GM23338 (cell line): ENCODE data around the gene CDK14. TPM values are rescaled to one million over a fixed set of nuclear protein-coding genes. Genes with fewer than 3 reads are reported as not detected.

ENCODE experiments used
- ATAC-seq: fragments of 200-7000 bp; cut with Tn5 transposase; 3 replicates; pipeline ENCODE4 v1.9.1; 2020
- DNase-seq: peaks from one replicate; pipeline ENCODE4 v3.0.0-alpha.2; 2015; ENCODE audit warnings: low spot score
- H2AFZ ChIP-seq: fragments of 200-600 bp; sonication (generic); 2 replicates; pipeline ENCODE4 v1.8.0; 2016; ENCODE audit warnings: antibody characterized with exemption, mild to moderate bottlenecking, moderate library complexity
- H3F3A ChIP-seq: fragments of 200-600 bp; sonication (generic); replicated peaks from 2 replicates; pipeline ENCODE4 v1.8.0; 2017; ENCODE audit warnings: antibody characterized with exemption, mixed run types, low read depth
- H3K27ac ChIP-seq: fragments of 200-600 bp; sonication (generic); 2 replicates; pipeline ENCODE4 v1.6.1; 2016; ENCODE audit warnings: low read depth
- H3K27me3 ChIP-seq: fragments of 200-600 bp; sonication (generic); 2 replicates; pipeline ENCODE4 v1.8.0; 2016; ENCODE audit warnings: mild to moderate bottlenecking, mixed run types, moderate library complexity; ENCODE audit not compliant: insufficient read depth
- H3K36me3 ChIP-seq: fragments of 200-600 bp; sonication (generic); 2 replicates; pipeline ENCODE4 v1.8.0; 2016; ENCODE audit warnings: mild to moderate bottlenecking; ENCODE audit not compliant: insufficient read depth
- H3K4me1 ChIP-seq: fragments of 200-600 bp; sonication (generic); 2 replicates; pipeline ENCODE4 v1.8.0; 2016; ENCODE audit warnings: mild to moderate bottlenecking, moderate library complexity; ENCODE audit not compliant: insufficient read depth
- H3K4me2 ChIP-seq: fragments of 200-600 bp; sonication (generic); 2 replicates; pipeline ENCODE4 v1.7.1; 2017; ENCODE audit warnings: mixed run types
- H3K4me3 ChIP-seq: fragments of 200-600 bp; sonication (generic); 2 replicates; pipeline ENCODE4 v1.6.1; 2016; ENCODE audit warnings: mixed run types
- H3K79me2 ChIP-seq: fragments of 200-600 bp; sonication (generic); replicated peaks from 2 replicates; pipeline ENCODE4 v1.8.0; 2017; ENCODE audit warnings: mild to moderate bottlenecking; ENCODE audit not compliant: insufficient read depth
- H3K9me2 ChIP-seq: fragments of 200-600 bp; sonication (generic); 2 replicates; pipeline ENCODE4 v1.8.0; 2017; ENCODE audit not compliant: insufficient read depth
- H4K20me1 ChIP-seq: fragments of 200-600 bp; sonication (generic); replicated peaks from 2 replicates; pipeline ENCODE4 v1.8.0; 2017; ENCODE audit warnings: mild to moderate bottlenecking; ENCODE audit not compliant: insufficient read depth
- H3K27ac Mint-ChIP-seq: 2 replicates; pipeline ENCODE4 v1.8.0; 2020; ENCODE audit warnings: inconsistent platforms, mild to moderate bottlenecking, moderate library complexity, mixed read lengths
- H3K27me3 Mint-ChIP-seq: 3 replicates; pipeline ENCODE4 v1.8.0; 2022; ENCODE audit warnings: low read depth, mild to moderate bottlenecking, moderate library complexity, mixed read lengths, inconsistent platforms; ENCODE audit not compliant: insufficient read depth, poor library complexity
- H3K36me3 Mint-ChIP-seq: 3 replicates; pipeline ENCODE4 v1.8.0; 2021; ENCODE audit warnings: low read depth, mild to moderate bottlenecking, inconsistent platforms, moderate library complexity, mixed read lengths
- H3K4me1 Mint-ChIP-seq: 3 replicates; pipeline ENCODE4 v1.8.0; 2020; ENCODE audit warnings: mild to moderate bottlenecking, inconsistent platforms, mixed read lengths
- H3K4me3 Mint-ChIP-seq: 3 replicates; pipeline ENCODE4 v1.8.0; 2021; ENCODE audit warnings: moderate library complexity, mild to moderate bottlenecking, inconsistent platforms, mixed read lengths
- H3K9me3 Mint-ChIP-seq: 3 replicates; pipeline ENCODE4 v1.8.0; 2020; ENCODE audit warnings: moderate library complexity, mild to moderate bottlenecking, inconsistent platforms, mixed read lengths
- CREB1 ChIP-seq: fragments of 250-450 bp; sonication (Bioruptor Pico); IDR thresholded peaks from 2 replicates; pipeline ENCODE4 v1.5.0; 2020; ENCODE audit warnings: low read depth, mild to moderate bottlenecking, moderate library complexity
- EZH2 ChIP-seq: fragments of 200-600 bp; sonication (generic); IDR thresholded peaks from one replicate; pipeline ENCODE4 v1.8.0; 2017; ENCODE audit warnings: antibody characterized with exemption, mild to moderate bottlenecking, low read depth; ENCODE audit not compliant: unreplicated experiment
- JUNB ChIP-seq: IDR thresholded peaks from one replicate; pipeline ENCODE4 v1.6.1; 2016; ENCODE audit warnings: antibody characterized with exemption; ENCODE audit not compliant: unreplicated experiment
- NANOG ChIP-seq: IDR thresholded peaks from 2 replicates; pipeline ENCODE4 v1.6.1; 2016; ENCODE audit warnings: antibody characterized with exemption, borderline replicate concordance
- POLR2AphosphoS5 ChIP-seq: IDR thresholded peaks from 2 replicates; pipeline ENCODE4 v1.6.1; 2016; ENCODE audit warnings: antibody characterized with exemption, low read depth
- ZNF114 ChIP-seq: fragments of 250-450 bp; sonication (Bioruptor Pico); IDR thresholded peaks from 2 replicates; pipeline ENCODE4 v1.5.0; 2020; ENCODE audit warnings: mild to moderate bottlenecking, moderate library complexity
- ZNF331 ChIP-seq: fragments of 250-450 bp; sonication (Bioruptor Pico); IDR thresholded peaks from 2 replicates; pipeline ENCODE4 v1.5.0; 2020; ENCODE audit warnings: low read depth, mild to moderate bottlenecking, moderate library complexity
- polyA plus RNA-seq: library from polyadenylated mRNA; unstranded; fragments of >200 nt; fragmentation: Nextera tagmentation; extraction: Ambion mirVana; gene quantifications from 2 replicates; pipeline ENCODE4 v1.2.1, GENCODE V29; 2016
- total RNA-seq: library from RNA; depleted of rRNA; stranded (reverse); fragments of >200 nt; shearing (Covaris generic); gene quantifications from 2 replicates; pipeline ENCODE4 v1.2.3, GENCODE V29; 2014
- TF ChIP-seq, protein P1 (sequence below), 2 experiments: fragments of 200-600 bp in 1 of 2; sonication (generic) in 1 of 2; conservative IDR thresholded peaks; 2 replicates each; pipeline versions ENCODE4 v1.5.1 to v1.6.1; 2016 to 2017; ENCODE audit warnings: antibody characterized with exemption in 2 of 2, low read depth in 2 of 2, mild to moderate bottlenecking in 2 of 2, moderate library complexity in 1 of 2
- TF ChIP-seq, protein P2 (sequence below): IDR thresholded peaks from 2 replicates; pipeline ENCODE4 v1.6.1; 2016; ENCODE audit warnings: antibody characterized with exemption
- TF ChIP-seq, protein P3 (sequence below): IDR thresholded peaks from one replicate; pipeline ENCODE4 v1.6.1; 2018; ENCODE audit warnings: antibody characterized with exemption; ENCODE audit not compliant: unreplicated experiment

CDK14 gene
- total and polyA plus RNA-seq, 2 experiments from 2014 or later = 11.2 to 24.0 TPM

DNA sequence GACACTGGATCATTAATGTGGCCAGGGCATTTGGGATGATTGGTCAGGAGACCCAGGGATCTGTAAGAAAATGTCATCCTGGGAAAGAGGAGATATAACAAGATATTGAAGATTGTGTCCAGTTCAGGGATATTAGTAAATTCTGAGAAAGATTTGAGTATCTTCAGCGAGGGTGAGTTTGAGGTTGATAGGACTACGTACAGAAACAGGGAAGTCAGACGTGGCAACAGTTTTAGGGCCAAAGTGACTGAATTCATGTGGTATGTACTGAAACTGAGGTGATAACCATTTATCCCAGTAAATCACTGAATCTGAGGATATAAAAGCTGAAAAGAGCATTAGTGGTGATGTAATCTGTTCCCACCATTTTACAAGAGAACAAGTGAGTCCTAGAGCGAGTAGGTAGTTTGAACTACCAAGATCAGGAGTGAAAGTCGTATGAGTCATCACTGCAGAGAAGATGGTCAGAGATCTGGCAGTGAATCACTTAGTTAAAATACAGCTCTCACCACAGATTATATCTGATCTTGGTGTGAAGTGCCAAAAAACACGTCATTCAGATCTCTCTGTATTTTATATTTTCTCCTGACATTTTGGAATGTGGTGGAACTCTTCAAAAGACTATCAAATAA, 220.5 kb downstream of the CDK14 start (continued):
- TF ChIP-seq CREB1 (CRISPR knock-in tag) (no peak), ZNF114 (no peak), NANOG (no peak), POLR2AphosphoS5 (no peak), EZH2 (no peak), ZNF331 (CRISPR knock-in tag) (no peak), JUNB (no peak)
- TF ChIP-seq, protein P1, sequence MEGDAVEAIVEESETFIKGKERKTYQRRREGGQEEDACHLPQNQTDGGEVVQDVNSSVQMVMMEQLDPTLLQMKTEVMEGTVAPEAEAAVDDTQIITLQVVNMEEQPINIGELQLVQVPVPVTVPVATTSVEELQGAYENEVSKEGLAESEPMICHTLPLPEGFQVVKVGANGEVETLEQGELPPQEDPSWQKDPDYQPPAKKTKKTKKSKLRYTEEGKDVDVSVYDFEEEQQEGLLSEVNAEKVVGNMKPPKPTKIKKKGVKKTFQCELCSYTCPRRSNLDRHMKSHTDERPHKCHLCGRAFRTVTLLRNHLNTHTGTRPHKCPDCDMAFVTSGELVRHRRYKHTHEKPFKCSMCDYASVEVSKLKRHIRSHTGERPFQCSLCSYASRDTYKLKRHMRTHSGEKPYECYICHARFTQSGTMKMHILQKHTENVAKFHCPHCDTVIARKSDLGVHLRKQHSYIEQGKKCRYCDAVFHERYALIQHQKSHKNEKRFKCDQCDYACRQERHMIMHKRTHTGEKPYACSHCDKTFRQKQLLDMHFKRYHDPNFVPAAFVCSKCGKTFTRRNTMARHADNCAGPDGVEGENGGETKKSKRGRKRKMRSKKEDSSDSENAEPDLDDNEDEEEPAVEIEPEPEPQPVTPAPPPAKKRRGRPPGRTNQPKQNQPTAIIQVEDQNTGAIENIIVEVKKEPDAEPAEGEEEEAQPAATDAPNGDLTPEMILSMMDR (conservative IDR thresholded peaks at IDR 0.05; ENCODE audit: low read depth in 2 of 2) = no peak
- TF ChIP-seq, protein P2, sequence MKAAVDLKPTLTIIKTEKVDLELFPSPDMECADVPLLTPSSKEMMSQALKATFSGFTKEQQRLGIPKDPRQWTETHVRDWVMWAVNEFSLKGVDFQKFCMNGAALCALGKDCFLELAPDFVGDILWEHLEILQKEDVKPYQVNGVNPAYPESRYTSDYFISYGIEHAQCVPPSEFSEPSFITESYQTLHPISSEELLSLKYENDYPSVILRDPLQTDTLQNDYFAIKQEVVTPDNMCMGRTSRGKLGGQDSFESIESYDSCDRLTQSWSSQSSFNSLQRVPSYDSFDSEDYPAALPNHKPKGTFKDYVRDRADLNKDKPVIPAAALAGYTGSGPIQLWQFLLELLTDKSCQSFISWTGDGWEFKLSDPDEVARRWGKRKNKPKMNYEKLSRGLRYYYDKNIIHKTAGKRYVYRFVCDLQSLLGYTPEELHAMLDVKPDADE = no peak
- TF ChIP-seq, protein P3, sequence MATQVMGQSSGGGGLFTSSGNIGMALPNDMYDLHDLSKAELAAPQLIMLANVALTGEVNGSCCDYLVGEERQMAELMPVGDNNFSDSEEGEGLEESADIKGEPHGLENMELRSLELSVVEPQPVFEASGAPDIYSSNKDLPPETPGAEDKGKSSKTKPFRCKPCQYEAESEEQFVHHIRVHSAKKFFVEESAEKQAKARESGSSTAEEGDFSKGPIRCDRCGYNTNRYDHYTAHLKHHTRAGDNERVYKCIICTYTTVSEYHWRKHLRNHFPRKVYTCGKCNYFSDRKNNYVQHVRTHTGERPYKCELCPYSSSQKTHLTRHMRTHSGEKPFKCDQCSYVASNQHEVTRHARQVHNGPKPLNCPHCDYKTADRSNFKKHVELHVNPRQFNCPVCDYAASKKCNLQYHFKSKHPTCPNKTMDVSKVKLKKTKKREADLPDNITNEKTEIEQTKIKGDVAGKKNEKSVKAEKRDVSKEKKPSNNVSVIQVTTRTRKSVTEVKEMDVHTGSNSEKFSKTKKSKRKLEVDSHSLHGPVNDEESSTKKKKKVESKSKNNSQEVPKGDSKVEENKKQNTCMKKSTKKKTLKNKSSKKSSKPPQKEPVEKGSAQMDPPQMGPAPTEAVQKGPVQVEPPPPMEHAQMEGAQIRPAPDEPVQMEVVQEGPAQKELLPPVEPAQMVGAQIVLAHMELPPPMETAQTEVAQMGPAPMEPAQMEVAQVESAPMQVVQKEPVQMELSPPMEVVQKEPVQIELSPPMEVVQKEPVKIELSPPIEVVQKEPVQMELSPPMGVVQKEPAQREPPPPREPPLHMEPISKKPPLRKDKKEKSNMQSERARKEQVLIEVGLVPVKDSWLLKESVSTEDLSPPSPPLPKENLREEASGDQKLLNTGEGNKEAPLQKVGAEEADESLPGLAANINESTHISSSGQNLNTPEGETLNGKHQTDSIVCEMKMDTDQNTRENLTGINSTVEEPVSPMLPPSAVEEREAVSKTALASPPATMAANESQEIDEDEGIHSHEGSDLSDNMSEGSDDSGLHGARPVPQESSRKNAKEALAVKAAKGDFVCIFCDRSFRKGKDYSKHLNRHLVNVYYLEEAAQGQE = no peak

DNA sequence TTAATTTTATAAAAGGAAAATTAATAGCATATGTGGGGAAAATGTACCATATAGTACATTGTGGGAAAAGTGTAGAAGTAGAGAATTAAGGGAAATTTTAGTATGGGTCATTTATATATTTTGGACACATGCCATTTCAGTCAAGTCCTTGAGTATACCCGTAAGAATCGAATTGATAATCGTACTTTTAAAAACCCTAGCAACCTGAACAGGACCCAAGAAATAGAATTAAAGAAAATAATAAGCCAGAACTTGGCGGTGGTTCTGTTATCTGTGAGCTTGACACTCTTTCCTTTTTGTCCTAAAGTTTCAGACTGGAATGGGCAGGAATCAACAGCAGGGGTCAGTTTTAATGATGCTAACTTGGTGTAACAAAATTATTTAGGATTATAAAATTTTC, 221.0 kb downstream of the CDK14 start:
- no peaks in the 10 kb centered on the region for H3K27me3 ChIP-seq
- Mint-ChIP-seq H3K36me3 (peaks cover 20% of the 10 kb centered on the region), H3K27me3 (peaks cover 1% of the 10 kb centered on the region), H3K4me1 (peaks cover 18% of the 10 kb centered on the region), H3K27ac (no peak overlapping the region), H3K4me3 (no peak overlapping the region), H3K9me3 (peaks cover 6% of the 10 kb centered on the region)
- no peak overlapping the region for H2AFZ ChIP-seq
- H3K4me2 ChIP-seq = no peak overlapping the region
- H3K9me2 ChIP-seq = no peaks in the 10 kb centered on the region
- no peak overlapping the region for H3K27ac ChIP-seq
- no peaks in the 10 kb centered on the region for H3K36me3 ChIP-seq
- 0 out of 2 replicates have a peak, but pooled peaks cover 5% of the 10 kb centered on the region for H3K4me1 ChIP-seq
- no peaks in the 10 kb centered on the region for H3F3A ChIP-seq
- DNase-seq (no peak), ATAC-seq (no peak)
- no peaks in the 10 kb centered on the region for H3K79me2 ChIP-seq
- H4K20me1 ChIP-seq = no peaks in the 10 kb centered on the region
- no peak overlapping the region for H3K4me3 ChIP-seq
- TF ChIP-seq, protein P1 (conservative IDR thresholded peaks at IDR 0.05; ENCODE audit: low read depth in 2 of 2) = no peak
- no peak for TF ChIP-seq CREB1 (CRISPR knock-in tag)
